Brain pericyte (primary cell): ENCODE measurements around the gene RCAN1.
"Not testable (repeated sequence)": the region's sequence is repeated elsewhere in the genome, so short reads cannot be mapped to it uniquely, and the experiment has no call there.

Experiments used
- DNase-seq: peaks from one replicate; pipeline ENCODE4 v3.0.0-alpha.2; 2012; ENCODE audit warnings: low read depth, low spot score

Gene RCAN1

DNA sequence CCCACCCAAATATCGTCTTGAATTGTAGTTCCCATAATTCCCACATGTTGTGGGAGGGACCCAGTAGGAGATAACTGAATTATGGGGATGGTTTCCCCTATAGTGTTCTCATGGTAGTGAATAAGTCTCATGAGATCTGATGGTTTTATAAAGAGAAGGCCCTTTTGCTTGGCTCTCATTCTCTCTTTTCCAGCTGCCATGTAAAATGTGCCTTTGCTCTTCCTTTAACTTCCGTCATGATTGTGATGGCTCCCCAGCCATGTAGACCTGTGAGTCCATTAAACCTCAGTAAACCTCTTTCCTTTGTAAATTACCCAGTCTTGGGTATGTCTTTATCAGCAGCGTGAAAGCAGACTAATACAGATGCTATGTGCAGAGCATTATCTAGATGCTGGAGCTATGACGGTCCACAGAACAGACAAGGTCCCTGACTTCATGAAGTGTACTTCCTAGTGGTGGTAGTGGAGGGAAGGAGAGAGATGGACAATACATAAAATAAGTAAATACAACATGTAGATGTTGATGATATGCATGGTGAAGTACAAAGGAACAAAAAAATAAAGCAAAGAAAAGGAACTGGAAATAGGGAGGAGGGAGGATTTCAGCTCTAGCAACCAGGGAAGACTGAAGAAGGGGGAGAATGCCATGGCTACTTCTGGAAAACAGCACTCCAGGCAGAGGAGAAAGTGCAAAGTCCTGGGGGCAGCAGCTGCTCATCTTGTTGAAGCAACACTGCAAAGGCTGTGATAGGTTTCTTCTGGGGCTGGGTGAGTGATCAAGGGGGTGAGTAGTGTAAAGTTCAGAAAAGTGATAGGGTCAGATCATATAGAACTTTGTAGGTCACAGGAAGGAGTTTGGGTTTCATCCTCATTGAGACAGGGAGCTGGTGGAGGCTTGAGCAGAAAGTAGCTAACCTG lies 6.8 kb upstream of the RCAN1 start:
- DNase-seq, result no peak

DNA sequence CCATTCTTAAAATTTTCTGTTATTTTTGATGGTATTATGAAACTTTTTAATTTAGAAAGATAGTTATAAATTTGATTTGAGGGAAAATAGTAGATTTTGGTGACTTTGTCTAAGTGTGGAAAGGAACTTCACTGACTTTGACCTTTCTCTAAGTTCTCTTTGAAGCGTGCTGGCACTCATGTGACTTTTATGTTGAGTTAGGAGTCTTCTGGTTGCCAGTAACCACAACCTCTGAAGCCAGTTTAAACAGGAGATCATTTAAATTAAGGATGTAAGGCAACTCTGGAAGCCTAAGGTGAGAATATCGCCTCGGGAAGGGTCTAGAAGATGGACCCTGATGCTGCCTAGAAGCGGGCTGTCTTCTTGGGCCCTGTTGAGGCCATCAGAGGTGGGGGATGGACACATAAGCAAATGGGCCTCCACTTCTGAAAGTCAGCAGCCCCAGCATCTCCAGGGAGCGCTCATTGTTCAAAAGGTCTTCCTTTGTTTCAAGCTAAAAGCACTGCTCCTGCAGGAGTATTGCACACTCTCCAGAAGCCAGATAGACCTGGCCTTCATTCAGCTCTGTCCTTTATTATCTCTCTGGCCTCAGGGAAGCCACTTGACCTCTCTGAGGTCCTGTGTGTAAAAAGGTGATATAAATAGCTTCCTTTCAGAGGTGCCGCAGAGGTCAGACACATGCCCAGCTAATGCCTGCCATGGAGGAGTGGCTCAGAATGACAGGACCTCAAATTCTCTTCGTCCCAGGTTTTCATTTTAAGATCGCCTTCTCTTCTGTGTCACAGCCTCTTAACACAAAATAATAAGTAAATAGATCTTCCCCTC lies 5.1 kb upstream of the RCAN1 start:
- no peak for DNase-seq

DNA sequence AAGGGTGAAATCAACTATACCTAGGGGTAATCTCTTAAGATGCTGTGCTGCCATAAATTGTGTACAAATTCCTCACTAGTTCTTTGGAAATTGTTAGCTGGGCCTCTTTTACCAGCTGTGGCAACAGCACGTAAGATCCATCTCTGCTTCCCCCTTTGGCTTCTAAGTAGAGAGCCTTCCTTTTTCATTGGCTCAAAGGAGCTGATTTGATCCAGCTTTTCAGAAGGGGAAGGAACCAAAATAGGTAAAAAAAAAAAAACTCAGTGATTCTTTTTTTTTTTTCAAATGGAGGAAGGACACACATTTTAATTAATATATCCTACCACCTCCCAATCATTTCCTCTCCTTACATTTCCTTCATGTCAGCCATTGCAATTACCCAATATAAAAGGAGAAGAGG lies 4.0 kb upstream of the RCAN1 start:
- DNase-seq, result no peak

DNA sequence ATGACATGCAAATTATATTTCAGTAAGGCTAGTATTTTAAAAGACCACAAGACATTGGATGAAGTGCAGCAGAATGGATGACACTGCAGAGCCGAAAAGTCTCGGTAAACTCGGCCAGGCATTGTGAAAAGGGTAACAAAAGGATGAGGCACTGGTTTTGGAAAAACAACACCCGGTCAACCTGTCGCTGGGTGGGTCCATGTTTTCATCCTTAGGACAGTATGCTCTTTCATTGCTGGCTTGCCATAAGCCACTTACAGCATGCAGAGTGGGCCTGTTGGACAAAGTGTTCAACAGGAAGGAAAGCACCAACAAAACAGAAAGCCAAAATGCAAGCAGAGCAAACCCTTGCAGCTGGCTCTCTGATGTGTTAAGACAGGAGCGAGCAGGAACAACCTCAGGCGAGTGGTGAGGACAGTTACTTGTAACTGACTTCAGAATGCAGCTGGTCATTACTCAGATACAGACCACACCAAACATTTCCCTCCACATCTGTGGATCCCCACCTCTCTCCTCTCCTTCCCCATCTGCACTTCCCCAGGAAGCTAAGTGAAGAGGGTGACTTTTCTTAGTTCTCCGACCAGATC lies 2.9 kb upstream of the RCAN1 start:
- DNase-seq, result no peak

DNA sequence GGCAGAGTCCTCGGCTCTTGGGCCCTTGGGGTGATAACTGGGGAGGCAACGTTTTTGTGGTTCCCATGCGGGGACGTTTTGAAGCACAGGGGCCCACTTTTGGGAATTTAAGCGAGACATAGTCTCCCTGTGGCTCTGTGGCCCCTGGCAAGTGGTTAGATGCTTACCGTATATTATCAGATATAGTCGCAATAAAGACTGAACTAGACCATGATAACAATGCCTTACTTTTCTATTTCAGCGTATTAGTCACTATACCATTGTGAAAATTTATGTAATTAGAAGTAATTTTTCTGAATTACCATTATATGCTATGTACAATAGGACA lies 538 bp upstream of the RCAN1 start:
- no peak for DNase-seq

DNA sequence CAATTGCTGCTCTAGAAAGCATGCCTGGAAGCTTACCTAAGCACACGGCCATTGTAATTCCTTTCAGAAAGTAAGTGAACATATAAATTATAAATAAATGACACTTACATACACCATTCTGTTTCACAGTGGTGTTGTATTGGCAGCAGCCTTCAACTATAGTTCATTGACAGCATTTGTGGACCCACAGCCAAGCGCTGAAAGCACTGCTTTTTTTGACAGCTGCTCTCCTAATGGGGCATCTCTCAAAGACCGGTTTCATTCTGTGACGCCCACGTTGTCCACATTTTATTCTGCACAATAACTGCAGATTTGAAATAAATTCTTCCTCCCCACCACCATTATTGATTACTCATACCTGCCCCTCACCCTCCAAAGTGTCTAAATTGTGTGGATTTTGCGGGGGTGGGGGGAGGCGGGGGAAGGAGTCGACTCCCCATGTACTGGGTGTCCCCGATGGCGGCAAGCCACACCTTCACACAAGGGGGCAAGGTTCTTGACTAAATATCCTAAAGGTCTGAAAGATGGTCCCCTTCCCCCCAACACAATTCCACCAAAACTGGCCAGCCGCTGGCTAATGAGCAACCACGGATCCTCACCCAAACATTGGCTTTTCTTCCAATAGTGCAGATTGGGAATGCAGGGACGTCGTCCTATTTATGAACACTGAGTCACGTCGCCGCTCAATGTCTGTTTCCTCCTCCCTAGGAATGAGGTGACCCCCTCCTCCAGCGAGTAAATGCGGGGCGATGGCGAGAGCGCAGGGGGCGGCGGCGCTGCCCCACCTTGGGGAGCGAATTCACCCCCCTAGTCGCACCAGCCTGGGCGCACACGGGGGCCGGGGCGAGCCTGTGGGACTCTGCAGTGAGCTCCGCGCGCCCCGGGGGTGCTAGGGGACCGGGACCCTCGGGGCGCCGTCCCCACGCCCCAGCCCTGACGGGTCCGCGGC lies 960 bp downstream of the RCAN1 start:
- DNase-seq, result no peak

DNA sequence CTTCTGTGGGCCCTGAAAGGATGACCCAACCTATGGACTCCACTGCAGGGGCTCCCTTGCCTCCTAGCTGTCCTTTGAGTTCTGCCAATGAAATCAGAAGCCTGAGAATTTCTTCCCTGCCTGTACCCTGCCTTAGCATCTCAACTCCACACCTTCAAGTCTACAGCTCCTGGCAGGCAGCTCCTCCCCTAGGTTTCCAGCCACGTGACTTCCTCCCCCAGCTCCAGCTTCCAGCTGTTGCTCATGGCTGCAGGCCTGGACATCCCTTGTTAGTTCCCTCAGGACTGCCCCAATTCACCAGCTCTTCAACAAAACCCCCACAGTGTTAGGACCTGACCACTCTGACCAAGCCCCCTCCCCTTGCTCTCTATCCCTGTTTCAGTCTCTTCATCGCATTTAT lies 2.4 kb downstream of the RCAN1 start:
- no peak for DNase-seq

DNA sequence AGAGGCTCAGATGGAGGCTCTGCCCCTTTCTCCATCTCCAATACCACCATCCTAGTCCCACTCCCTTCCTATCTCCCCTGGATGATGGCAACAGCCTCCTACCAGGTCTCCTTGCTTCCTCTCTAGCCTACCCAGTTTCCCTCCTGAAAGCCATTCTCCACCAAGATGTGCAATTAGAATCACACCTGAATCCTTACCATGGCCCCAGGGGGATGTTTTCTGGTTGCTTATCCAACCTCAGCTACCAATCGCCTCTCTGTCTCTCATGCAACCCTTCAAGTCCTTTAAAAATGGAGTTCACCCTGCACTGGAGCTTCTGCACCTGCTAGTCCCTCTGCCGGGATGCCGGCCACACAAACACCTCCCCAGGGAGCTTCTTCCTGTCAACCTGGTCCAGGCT lies 2.9 kb downstream of the RCAN1 start:
- DNase-seq, result no peak

DNA sequence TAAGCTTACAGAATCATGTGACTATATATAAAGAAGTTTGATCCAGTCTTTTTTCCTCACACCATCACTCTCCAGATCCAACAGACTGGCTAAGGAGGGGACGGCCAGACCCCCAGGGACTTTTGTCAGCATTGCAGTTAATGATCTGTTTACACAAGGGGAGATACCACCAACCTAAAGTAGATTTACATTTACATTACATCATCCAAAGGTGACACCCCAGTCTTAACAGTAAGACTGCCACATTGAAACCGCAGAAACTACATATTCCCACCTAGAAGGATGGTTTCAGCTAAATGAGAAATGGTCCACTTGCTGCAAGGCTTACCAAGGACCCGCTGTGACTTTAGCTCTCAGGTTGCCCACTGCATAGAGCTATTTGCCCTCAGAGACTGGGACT lies 3.4 kb downstream of the RCAN1 start:
- no peak for DNase-seq

DNA sequence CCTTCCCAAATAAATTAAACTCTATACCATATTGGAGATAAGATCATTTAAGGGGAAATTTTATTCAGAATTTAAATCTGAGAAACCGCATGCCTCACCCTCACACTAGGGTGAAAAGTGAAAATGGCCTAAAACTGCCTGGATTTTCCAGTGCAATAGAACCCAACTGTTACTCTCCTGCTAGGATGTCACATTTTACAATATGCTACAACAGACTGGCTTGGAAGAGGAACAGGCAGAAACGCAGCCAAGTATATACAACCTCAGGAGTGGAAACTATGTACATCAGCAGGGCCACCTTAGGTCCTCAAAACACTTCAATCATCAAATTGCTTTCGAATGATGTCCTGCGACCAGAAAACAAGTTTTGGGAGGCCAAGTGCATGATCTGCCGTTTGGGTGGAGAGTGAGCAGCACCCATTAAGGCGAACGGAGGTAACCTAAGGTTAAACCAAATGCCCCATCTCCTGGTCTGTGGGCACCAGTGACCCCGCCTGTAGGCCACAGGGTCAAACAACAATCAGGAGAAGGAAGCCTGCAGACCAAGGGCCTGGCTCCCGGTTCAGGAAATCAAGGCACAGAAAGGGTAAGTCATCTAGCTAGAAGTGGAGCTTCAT lies 4.9 kb downstream of the RCAN1 start:
- DNase-seq, result no peak

DNA sequence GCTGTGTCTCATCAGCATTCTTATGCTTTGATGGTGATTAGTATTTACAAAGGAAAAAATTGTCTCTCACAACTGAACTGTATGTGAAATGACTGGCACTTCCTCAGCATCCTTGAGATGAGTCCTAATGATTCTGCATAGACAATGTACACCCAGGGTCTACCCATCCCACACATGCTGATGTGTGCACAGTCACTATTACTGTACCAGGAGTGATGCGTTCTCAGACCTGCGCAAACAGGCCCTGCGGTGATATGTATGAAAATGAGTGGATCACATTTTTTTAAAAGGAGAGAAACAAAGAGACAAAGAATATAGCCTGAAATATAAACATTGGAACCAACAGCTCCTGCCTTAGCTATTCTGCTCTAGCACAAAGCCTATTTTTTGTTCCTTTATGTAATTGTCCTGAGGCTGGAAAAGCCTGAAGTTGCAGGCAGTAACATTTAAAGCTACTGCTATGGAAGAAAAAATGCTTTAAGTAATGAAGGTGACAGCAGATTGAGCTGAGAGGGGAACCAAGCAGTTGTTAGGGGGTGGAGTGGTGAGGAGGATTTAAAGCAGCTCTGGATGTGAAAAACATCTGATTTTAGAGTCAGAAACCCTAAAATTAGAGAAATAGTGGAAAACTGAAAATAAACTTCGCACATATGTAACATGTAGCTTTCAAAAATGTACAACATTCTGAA lies 5.5 kb downstream of the RCAN1 start:
- no peak for DNase-seq

DNA sequence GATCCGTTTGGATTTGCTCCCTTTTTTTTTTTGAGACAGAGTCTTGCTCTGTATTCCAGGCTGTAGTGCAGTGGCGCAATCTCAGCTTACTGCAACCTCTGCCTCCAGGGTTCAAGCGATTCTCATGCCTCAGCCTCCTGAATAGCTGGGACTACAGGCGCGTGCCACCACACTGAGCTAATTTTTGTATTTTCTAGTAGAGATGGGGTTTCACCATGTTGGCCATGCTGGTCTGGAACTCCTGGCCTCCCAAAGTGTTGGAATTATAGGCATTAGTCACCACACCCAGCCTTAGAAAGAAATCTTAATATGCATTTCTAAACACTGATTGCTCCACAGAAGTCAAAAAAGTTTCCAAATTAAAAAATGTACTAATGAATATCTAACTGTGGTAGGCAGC lies 7.5 kb downstream of the RCAN1 start:
- not testable (repeated sequence) for DNase-seq

DNA sequence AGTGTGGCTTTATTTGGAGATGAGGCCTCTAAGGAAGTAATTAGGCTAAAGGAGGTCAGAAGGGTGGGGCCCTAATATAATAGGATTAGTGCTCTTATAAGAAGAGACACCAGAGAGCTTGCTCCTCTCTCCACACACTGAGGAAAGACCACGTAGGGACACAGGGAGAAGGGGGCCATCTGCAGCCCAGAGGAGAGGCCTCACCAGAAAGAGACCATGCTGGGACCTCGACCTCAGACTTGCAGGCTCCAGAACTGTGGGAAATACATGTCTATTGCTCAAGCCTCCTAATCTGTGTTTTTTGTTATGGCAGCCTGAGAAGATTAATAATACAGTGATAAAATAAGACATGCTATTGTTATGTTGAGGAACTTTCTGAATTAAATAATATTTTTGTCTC lies 8.3 kb downstream of the RCAN1 start:
- no peak for DNase-seq

DNA sequence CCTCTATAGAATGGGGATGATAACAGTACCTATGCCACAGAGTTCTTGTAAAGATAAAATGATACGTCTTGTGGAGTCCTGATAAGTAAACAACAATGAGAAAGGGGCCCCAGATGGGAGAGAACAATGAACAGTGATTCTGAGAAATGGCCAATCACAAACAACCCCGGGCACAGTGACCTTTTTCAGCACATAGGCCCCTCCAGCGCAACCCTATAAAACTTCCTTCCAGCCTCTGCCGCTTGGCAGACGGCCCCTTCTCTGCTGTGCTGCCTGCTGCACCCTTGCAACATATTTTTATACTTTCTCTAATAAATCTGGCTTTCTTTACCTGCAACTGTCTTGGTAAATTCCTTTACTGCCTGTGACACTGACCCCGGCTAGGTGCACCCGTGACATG lies 8.9 kb downstream of the RCAN1 start:
- DNase-seq, result no peak

DNA sequence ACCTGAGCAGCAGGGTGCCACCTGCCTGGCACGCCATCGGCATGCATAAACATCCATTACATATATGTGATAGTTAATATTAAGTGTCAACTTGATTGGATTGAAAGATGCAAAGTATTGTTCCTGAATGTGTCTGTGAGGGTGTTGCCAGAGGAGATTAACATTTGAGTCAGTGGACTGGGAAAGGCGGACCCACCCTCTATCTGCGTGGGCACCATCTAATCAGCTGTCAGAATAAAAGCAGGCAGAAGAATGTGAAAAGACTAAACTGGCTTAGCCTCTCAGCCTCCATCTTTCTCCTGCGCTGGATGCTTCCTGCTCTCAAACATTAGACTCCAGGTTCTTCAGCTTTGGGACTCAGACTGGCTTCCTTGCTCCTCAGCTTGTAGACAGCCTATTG lies 10.0 kb downstream of the RCAN1 start:
- DNase-seq, result not testable (repeated sequence)

DNA sequence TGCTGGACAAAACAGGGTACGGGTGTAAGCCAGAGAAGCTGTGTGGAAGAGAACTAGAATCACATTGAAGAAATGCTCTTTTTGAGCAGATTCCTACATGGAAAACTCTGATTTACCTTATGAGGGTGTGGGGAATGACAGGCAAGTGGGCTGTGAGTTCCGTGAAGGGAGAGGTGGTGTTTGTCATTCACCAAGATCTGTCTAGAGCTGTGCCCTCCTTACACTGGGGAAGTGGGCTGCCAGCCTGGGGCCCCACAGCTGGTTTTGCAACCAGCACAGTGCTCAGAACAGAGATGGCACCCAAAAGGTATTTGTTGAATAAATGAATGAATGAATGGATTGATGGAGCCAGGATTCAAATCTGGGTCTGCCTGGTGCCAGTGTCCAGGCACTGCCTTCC lies 10.4 kb downstream of the RCAN1 start:
- no peak for DNase-seq

DNA sequence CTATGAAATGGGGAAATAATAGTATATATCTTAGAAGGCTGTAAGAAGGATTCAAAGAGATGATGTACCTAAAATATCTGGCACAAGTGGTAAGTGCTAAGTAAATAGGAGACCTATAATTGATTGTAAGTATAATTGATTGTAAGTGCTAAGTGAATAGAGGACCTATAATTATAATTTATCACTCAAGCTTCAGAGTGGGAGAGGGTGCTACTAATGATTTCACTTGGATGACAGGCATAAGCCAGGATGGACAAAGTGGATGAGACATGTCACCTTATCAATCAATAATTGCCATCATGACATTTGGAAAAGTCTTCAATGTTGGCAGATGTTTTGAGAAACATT lies 11.2 kb downstream of the RCAN1 start:
- DNase-seq, result no peak

DNA sequence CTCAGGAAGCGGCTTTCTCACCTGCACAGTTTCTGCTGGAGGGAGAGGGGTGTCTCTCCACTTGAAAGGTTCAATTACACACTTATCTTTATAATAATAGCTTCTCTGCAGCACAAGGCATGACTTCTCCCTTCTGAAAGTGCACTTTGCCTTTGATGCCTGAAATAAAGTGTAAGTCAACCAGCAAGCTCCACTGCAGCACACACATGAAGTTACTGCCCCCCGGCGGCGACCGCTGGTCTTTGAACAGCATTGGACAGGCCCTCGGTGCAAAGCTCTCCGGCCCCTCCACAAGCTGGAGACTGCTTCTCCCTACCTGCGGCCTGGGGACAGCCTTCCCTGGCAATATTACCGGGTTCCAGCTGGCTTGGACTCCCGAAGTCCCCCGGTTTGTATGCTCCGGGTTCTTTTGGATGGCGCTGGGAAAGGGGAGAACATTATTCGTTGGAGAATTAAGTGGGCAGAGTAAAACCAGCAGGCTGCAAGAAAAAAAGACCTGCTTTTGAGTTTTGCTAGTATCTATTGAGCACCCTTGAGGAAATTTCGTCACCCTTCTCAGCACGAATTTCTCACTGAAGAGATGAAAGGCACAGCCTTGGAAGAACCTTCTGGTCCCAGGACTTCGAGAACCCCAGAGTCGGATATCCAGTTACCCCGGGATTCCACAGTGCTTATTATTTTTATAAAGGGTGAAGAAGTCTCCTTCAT lies 11.8 kb downstream of the RCAN1 start:
- DNase-seq, result no peak

DNA sequence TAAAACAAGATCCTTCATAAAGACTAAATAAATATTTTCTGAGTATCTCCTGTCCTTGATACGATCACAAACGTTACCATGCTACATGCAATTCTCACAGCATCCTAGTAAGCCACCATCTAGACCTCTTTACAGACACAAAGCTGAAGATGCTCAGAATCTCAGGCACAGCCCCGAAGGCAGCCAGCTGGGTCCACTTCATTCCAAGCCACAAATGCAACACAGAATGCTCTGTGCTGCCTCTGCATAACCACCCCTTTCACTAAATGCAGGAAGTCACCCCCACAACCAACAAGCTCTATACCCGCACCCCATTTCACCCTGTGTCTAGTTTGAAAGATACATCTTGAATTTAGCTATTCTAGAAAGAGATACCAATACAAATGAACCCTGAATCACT lies 12.9 kb downstream of the RCAN1 start:
- DNase-seq, result no peak

DNA sequence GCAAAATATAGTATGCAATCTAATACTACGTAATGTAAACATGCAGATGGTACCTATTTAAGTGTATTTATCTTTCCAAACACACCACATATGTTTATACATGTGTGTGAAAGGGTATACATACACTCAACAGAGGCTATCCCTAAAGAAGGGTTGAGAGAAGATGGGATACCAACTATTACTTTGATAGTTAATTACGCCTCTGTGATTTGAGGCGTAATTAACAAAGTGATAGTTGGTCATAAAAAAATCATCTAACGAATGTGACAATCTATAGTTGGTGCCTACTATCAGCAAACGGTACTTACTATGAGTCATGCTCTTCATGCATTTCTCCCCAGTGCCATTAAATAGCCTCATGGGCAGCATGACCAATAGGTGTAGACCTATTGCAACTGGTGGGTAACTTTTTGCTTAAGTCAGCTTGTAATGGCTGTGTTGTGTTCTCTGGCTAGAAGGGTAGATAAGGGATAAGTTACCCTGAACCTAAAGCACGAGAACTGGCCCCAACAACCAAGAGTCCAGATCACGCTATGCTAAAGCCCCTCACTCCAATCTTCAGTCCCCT lies 15.3 kb downstream of the RCAN1 start:
- DNase-seq, result no peak
